NCI-H1436 treated with DMSO at 0.1 percent for 48 hours (cell line): ENCODE results near the gene AKAP13.

Source experiments
- DNase-seq: peaks from one replicate; lab custom pipeline; 2025; lab: John Stamatoyannopoulos, UW

The AKAP13 gene

GRCh38 chr15:85539491-85539890 lies 159.1 kb downstream of the AKAP13 start:
- DNase-seq, result no peak

- DNase-seq, result no peak
Observed at GRCh38 chr15:85540085-85540797, 159.8 kb downstream of the AKAP13 start.

DNA sequence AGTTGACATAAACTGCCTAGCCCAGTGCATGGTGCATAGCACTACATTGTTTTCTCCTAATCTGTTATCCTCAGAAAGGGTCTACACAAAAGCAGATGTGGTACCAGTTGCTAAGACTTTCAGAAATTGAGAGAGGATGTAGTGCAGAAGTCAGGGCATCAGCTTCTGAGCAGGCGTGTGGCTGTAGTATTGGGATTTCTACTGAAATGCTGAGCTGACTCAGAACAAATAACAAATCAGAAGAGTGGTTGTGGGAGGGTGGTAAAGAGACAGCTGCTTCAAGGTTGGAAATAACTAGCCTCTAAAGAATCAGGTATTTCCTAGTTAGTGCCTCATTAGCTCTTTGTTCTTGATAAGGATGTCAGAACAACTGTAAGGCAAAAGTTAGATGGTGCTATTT lies 161.3 kb downstream of the AKAP13 start:
- DNase-seq, result no peak

DNA sequence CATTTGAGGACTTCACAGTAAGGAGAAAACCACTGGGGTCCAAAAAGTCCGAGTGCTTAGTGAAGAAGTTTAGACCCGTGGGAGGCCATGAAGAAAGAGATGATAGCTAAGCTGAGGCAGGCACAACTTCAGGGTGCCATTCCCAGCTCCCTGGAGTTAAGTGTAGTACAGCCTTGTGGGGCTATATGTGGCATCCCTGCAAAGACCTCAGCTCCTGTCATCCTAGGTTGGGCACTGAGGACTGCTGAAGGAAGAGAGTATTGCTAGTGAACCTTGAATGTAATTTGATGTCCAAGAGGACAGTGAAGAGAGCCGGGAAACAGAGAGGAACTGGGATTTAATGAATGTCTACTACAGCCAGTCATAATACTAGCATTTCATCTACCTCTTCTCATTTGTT lies 162.1 kb downstream of the AKAP13 start:
- DNase-seq, result no peak

- peak; percentile 58 for DNase-seq
Observed at GRCh38 chr15:85542895-85543331, 162.5 kb downstream of the AKAP13 start.

- DNase-seq, result peak; percentile 38
Observed at GRCh38 chr15:85543741-85544155, 163.3 kb downstream of the AKAP13 start.

DNA sequence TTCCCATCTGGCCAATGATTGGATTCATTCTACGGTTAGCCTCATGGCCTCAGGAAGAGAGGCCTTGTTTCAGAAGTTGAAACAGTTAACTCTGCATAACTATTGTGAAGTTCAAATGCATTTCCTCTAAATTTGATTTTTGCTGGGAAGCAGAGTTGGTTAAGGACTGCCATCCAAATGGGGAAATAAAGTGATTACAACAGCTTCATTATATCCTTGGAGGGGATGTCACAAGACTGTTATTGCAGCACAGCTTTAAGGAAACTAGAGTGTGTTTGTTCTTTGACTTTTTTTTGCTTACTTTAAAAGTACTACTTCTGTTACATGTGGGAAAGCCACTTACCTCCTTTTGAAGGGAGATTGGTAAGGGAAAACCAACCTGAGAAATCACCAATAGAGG lies 164.8 kb downstream of the AKAP13 start:
- no peak for DNase-seq

GRCh38 chr15:85545752-85546151 lies 165.3 kb downstream of the AKAP13 start:
- no peak for DNase-seq

GRCh38 chr15:85547386-85547785 lies 167.0 kb downstream of the AKAP13 start:
- DNase-seq, result no peak

- no peak for DNase-seq
Observed at GRCh38 chr15:85550283-85550682, 169.9 kb downstream of the AKAP13 start.

DNA sequence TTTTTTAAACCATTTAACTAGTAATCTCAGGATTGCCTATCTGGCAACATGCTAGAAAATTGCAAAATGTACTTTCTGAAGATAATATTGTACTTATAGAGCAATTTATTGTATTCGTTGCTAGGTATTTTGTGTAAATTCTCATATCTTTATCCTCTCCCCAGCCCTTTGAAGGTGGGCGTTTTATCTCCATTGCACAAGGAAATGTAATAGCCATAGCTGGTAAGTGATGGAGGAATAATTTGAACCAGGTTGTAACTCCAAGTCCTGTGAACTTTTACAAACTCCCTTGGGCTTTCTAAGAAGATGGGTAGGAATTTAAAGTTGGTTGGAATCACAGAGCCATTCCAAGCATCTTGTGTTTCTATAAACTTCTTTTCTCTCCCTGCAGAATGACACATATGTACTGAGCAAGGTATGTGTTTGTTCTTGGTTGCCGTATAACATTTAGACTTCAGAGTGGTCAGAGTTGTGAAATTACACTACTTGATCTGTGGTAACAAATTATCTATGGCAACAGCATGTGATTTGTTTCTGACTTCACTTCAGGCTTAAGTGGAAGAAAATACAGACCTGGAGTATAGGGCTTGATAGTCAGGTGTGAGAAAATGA lies 170.9 kb downstream of the AKAP13 start:
- no peak for DNase-seq

- no peak for DNase-seq
Observed at GRCh38 chr15:85554852-85555521, 174.6 kb downstream of the AKAP13 start.

DNA sequence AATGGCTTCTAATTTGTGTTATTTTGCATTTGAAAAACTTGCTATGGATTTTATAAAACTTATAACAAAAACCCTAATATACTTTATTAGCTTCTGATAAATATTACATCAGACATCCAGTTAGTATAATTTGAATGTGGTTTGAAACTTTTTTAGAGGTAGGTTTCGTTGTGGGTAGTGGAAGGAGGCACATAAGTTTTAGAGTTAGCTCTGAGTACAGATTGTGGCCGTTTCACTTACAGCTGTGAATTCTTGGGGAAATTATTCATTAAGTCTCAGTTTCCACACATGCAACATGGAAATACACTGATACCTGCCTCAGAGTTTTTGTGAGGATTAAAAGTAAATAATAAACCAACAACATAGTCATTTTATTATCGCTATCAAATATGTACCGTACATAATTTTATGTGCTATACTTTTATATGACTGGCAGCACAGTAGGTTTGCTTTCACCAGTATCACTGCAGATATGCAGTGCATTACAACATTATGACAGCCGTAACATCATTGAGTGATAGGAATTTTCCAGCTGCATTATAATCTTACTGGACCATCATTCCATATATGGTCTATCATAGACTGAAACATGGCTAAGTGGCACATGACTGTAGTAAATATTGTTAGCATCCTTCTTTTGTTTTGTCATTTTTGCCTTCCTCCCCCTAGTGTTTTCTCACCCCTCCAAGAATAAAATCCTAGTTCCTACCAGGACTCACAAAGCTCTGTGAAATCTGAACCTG lies 175.6 kb downstream of the AKAP13 start:
- no peak for DNase-seq

DNA sequence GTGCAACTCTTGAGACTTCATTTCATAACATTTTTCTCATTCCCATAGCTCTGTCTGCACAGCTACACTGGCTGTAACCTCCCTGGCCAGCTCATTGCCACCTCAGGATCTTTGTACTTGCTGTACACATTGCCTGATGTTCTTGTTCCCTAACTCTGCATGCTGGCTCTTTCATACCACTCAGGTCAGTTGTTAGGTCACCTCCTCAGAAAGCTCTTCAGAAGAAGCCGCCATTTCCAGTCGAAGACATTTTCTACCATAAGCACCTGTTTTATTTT lies 176.2 kb downstream of the AKAP13 start:
- no peak for DNase-seq

DNA sequence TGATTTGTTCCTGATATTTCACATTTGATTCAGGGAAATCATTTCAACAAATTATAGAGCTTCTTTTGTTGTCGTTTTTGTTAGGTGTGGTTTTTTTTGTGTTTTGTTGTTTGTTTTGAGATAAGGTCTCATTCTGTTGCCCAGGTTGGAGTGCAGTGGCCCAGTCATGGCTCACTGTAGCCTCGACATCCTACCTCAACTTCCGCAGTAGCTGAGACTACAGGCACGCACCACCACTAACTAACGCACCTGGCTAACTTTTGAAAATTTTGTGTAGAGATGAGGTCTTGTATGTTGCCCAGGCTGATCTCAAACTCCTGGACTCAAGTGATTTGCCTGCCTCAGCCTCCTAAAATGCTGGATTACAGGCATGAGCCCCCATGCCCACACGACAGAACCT lies 177.0 kb downstream of the AKAP13 start:
- no peak for DNase-seq

- DNase-seq, result no peak
Observed at GRCh38 chr15:85558848-85559247, 178.4 kb downstream of the AKAP13 start.

DNA sequence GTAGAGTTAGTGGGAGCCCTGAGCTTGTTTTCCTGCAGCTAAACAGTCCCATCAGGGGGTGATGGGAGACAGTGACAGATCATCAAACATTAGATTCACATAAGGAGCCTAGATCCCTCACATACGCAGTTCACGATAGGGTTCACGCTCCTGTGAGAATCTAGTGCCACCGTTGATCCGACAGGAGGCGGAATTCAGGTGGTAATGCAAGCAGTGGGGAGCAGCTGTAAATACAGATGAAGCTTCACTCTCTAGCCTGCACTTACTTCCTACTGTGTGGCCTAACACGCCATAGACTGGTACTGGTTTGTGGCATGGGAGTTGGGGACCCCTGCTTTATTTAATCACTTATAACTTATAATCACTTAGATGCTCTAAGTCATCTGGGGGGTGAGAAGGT lies 179.1 kb downstream of the AKAP13 start:
- DNase-seq, result no peak

- no peak for DNase-seq
Observed at GRCh38 chr15:85562824-85563223, 182.4 kb downstream of the AKAP13 start.

DNA sequence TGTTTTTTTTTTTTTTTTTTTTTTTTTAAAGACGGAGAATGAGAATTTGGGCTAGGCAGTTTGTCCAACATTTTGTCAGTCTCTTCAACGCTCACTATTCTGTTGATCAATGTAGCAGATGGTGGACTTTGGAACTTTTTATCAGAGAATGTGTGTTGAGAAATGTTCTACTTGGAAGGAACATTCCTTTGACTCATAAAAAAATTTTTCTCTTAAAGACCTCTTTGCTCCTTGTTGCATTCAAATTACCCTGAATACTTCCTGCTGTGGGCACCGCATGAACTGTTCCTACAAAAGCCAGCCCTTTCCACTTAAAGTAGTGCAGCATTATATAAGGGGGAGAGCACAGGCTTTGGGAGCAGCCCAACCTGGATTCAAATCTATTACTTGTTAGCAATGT lies 182.9 kb downstream of the AKAP13 start:
- no peak for DNase-seq

DNA sequence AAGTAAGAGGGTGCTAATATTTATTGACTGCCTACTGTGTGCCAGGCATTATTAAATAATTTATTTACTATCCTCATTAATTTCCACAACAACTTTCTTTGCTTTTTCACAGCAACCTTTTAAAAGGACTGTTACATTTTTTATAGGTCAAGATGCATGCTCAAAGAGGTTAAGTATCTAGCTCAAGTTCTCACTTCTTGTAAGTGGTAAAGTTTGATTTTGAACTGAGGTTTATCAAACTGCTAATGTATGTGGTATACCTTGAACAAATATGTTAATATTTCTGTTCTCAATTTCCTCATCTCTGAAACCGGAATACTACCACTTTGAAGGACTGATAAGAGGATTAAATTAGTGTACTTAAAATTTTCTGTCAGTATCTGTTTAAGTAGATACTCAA lies 183.3 kb downstream of the AKAP13 start:
- no peak for DNase-seq

- DNase-seq, result no peak
Observed at GRCh38 chr15:85564686-85565085, 184.3 kb downstream of the AKAP13 start.

DNA sequence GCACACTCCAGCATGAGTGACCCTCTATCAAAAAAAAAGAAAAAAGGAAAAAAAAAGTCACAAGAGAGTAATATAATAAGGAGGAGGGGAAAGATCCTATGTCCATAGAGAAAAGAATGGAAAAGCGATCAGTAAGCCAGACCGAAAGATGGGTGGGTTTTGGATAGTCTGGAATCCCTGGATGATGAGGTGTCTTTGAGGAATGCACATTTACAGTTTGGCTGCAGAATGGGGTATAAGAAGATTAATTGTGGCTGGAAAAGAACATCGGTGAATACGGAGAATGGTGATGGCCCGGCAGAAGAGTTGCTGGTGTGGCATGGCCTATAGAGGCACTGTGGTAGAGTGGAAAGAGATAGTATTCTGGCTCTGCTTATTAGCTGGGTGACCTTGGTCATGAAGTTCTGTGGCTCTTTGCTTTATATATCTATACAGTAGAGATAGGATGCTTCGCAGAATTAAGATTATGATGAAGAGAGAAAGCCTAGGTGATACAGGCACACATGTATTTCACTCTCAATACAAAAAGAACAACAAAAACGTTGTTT lies 187.9 kb downstream of the AKAP13 start:
- DNase-seq, result no peak

DNA sequence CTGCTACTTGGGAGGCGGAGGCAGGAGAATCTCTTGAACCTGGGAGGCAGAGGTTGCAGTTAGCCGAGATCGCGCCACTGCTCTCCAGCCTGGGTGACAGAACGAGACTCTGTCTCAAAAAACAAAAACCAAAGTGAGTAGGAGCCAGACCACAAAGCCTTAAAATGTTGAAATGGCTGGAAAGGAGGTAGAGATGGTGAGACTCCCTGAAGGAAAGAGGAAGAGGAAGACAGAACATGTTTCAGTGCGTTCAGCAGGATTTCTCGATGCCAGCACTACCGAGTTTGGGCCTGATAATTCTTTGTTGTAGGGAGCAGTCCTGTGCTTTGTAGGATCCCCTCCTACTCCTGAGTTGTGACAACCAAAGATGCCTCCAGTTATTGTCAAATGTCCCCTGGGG lies 189.9 kb downstream of the AKAP13 start:
- DNase-seq, result no peak
